Measurements from ENCODE around the gene TMEM150B. TPM values are rescaled to one million over a fixed set of nuclear protein-coding genes. Genes with fewer than 3 reads are reported as not detected.

The TMEM150B gene
- total and polyA plus RNA-seq, 9 of the 15 experiments (the other 6 are each of a cell fraction or from before 2014, with no cell fraction given) = 0.47 to 1.3 (median 0.74) TPM; not detected in 2

GRCh38 chr19:55339889-55340783 lies 15.0 kb upstream of the TMEM150B start (continued):
- TF ChIP-seq RREB1 (CRISPR knock-in tag; IDR thresholded peaks at IDR 0.05) (no peak), KAT7 (CRISPR knock-in tag; IDR thresholded peaks at IDR 0.05; ENCODE audit: borderline replicate concordance) (peak; percentile 83; the same call in 1 of the 2 replicates), CREB3L1 (IDR thresholded peaks at IDR 0.05; ENCODE audit: borderline replicate concordance, low read depth) (no peak), ZMIZ1 (IDR thresholded peaks at IDR 0.05; ENCODE audit: low read depth in 2 of 2, low read length in 2 of 2) (0 out of 4 replicates have a peak, but pooled peaks of 1 of the 2 experiments have one; percentile 1), ARID1B (IDR thresholded peaks at IDR 0.05) (0 out of 2 replicates have a peak, but pooled peaks have one; percentile 12), EP300 (IDR thresholded peaks at IDR 0.05; ENCODE audit: low read length) (no peak), POLR2B (IDR thresholded peaks at IDR 0.05; ENCODE audit: low read depth, partially characterized antibody) (peak; percentile 76), NFXL1 (CRISPR knock-in tag; IDR thresholded peaks at IDR 0.05) (no peak), AFF1 (IDR thresholded peaks at IDR 0.05; ENCODE audit: low read depth in 1 of 2, partially characterized antibody in 2 of 2) (no peak), KDM2B (CRISPR knock-in tag; IDR thresholded peaks at IDR 0.05) (no peak)

Data from K562 (cell line).